Measurements from ENCODE around the gene FAM90A26.
"Not testable (repeated sequence)": the region's sequence is repeated elsewhere in the genome, so short reads cannot be mapped to it uniquely, and the experiment has no call there.

Gene FAM90A26

GRCh38 chr4:9214701-9215100, 44.5 kb downstream of the FAM90A26 start:
- H3K9ac ChIP-seq (ENCODE audit: low read depth, low read length); H3K4me1 ChIP-seq (ENCODE audit: insufficient read depth, low read length); H3K9me3 ChIP-seq (ENCODE audit: insufficient read depth, low read depth, low read length); H3K27me3 ChIP-seq (ENCODE audit: insufficient read depth, low read length); H3K27ac ChIP-seq (ENCODE audit: low read length); H3K36me3 ChIP-seq (ENCODE audit: insufficient read depth, low read depth, low read length); H3K4me3 ChIP-seq (ENCODE audit: low read length): not testable (repeated sequence)

GRCh38 chr4:9215105-9215504, 44.9 kb downstream of the FAM90A26 start, which contains the start of gene USP17L11:
TSS of gene USP17L11 (plus strand) at chr4:9215405. CDS start at chr4:9215405, 0 bp downstream.
- H3K27ac ChIP-seq (ENCODE audit: low read length); H3K9me3 ChIP-seq (ENCODE audit: insufficient read depth, low read depth, low read length); H3K4me1 ChIP-seq (ENCODE audit: insufficient read depth, low read length); H3K9ac ChIP-seq (ENCODE audit: low read depth, low read length); H3K4me3 ChIP-seq (ENCODE audit: low read length); H3K36me3 ChIP-seq (ENCODE audit: insufficient read depth, low read depth, low read length); H3K27me3 ChIP-seq (ENCODE audit: insufficient read depth, low read length): not testable (repeated sequence)

- H3K4me1 ChIP-seq (ENCODE audit: insufficient read depth, low read length); H3K9ac ChIP-seq (ENCODE audit: low read depth, low read length); H3K27me3 ChIP-seq (ENCODE audit: insufficient read depth, low read length); H3K4me3 ChIP-seq (ENCODE audit: low read length); H3K27ac ChIP-seq (ENCODE audit: low read length); H3K36me3 ChIP-seq (ENCODE audit: insufficient read depth, low read depth, low read length); H3K9me3 ChIP-seq (ENCODE audit: insufficient read depth, low read depth, low read length): not testable (repeated sequence)
Observed at GRCh38 chr4:9219852-9220251, 49.6 kb downstream of the FAM90A26 start, which contains the start of gene USP17L12. TSS of gene USP17L12 (plus strand) at chr4:9220152. CDS start at chr4:9220152, 0 bp downstream.

- not testable (repeated sequence) for H3K27ac ChIP-seq (ENCODE audit: low read length); H3K36me3 ChIP-seq (ENCODE audit: insufficient read depth, low read depth, low read length); H3K9ac ChIP-seq (ENCODE audit: low read depth, low read length); H3K4me1 ChIP-seq (ENCODE audit: insufficient read depth, low read length); H3K27me3 ChIP-seq (ENCODE audit: insufficient read depth, low read length); H3K4me3 ChIP-seq (ENCODE audit: low read length); H3K9me3 ChIP-seq (ENCODE audit: insufficient read depth, low read depth, low read length)
Observed at GRCh38 chr4:9224596-9224995, 54.4 kb downstream of the FAM90A26 start, which contains the start of gene USP17L13. TSS of gene USP17L13 (plus strand) at chr4:9224896. CDS start at chr4:9224896, 0 bp downstream.
